ENCODE results near the gene KRT81.

DNA sequence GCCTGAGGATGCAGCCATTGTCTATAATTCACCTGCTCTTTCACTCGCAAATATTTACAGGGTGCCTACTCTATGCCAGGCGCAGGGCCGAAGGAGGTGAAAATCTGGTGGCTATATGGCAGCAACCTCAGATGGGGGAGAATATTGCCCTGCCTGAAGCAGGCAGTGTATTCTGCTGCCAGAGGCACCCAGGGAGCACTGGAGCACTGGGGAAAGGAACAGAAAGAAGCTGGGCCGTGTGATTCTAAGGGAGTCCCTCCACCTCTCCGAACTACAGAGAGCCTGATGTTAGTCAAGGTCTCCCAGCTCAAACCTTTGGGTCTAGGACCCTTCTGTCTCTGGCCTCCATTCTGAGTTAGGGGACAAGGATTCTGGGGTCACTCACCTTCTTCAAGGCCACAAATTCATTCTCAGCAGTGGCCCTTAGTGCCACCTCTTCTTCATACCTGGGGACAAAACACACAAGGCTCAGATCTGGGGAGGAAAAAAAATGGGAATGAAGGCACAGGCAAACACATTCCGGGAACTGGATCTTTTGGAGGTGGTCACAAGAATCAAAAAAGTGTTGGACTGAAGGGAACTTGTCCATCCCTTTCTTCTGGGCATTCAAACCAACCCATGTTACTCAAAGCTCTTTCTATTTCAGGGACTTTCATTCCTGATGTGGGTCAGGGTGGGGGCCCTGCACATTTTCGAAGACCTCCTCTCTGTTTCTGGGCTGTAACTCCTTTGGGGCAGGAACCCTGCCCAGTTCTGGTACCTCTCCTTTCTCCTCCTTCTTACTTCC, 36.2 kb downstream of the KRT81 start:
- TF ChIP-seq, protein P1, sequence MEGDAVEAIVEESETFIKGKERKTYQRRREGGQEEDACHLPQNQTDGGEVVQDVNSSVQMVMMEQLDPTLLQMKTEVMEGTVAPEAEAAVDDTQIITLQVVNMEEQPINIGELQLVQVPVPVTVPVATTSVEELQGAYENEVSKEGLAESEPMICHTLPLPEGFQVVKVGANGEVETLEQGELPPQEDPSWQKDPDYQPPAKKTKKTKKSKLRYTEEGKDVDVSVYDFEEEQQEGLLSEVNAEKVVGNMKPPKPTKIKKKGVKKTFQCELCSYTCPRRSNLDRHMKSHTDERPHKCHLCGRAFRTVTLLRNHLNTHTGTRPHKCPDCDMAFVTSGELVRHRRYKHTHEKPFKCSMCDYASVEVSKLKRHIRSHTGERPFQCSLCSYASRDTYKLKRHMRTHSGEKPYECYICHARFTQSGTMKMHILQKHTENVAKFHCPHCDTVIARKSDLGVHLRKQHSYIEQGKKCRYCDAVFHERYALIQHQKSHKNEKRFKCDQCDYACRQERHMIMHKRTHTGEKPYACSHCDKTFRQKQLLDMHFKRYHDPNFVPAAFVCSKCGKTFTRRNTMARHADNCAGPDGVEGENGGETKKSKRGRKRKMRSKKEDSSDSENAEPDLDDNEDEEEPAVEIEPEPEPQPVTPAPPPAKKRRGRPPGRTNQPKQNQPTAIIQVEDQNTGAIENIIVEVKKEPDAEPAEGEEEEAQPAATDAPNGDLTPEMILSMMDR (conservative IDR thresholded peaks at IDR 0.05) = no peak
- no peak for TF ChIP-seq ZFX (IDR thresholded peaks at IDR 0.05)

Measured in C4-2B (cell line).